Measurements from ENCODE around the gene SCIN. TPM values are rescaled to one million over a fixed set of nuclear protein-coding genes. Genes with fewer than 3 reads are reported as not detected.

Gene SCIN
- total RNA-seq, 1 donor from 2014 or later = 14.3 TPM

GRCh38 chr7:12633582-12633981 lies 63.1 kb downstream of the SCIN start:
- Histone ChIP-seq H3K36me3 (no peaks in the 10 kb centered on the region), H3K9me3 (no peaks in the 10 kb centered on the region), H3K4me1 (no peaks in the 10 kb centered on the region), H3K4me3 (no peak overlapping the region), H3K27me3 (no peaks in the 10 kb centered on the region), H3K27ac (no peak overlapping the region)
- ATAC-seq (no peak), DNase-seq (no peak)
- intact Hi-C loops (cut with DNase I) = no loop called here
- no peak for TF ChIP-seq CTCF (IDR thresholded peaks at IDR 0.05)

DNA sequence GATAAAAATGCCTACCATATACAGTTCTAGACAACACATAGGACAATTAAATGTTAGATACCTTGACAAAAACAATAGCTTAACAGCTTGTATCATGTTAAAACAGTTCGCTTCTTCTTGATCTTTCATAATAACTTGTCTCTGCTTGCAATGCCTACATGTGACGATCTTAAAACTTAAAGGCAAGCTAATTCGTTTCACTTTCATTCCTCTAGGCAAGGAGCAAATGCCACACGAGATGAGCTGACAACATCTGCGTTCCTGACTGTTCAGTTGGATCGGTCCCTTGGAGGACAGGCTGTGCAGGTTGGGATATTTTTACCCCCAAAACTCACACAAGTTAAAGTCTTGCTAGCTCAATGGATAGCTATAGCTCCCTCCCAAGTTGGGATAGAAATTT lies 65.3 kb downstream of the SCIN start:
- Histone ChIP-seq H3K36me3 (no peaks in the 10 kb centered on the region), H3K27ac (no peak overlapping the region), H3K9me3 (no peaks in the 10 kb centered on the region), H3K27me3 (no peaks in the 10 kb centered on the region), H3K4me1 (no peaks in the 10 kb centered on the region), H3K4me3 (peak overlapping the region; percentile 25)
- DNase-seq (no peak), ATAC-seq (peak; percentile 62)
- no peak for TF ChIP-seq CTCF (IDR thresholded peaks at IDR 0.05)
- intact Hi-C loops (cut with DNase I) = no loop called here

- intact Hi-C loops (cut with DNase I) = no loop called here
- TF ChIP-seq CTCF (IDR thresholded peaks at IDR 0.05) = no peak
- DNase-seq = no peak
- no peak overlapping the region for H3K27ac ChIP-seq
- ATAC-seq = no peak
- H3K9me3 ChIP-seq = no peaks in the 10 kb centered on the region
- H3K27me3 ChIP-seq = no peaks in the 10 kb centered on the region
- H3K4me1 ChIP-seq = no peaks in the 10 kb centered on the region
- H3K4me3 ChIP-seq = no peak overlapping the region
- no peaks in the 10 kb centered on the region for H3K36me3 ChIP-seq
Observed at GRCh38 chr7:12637328-12637727, 66.8 kb downstream of the SCIN start.

DNA sequence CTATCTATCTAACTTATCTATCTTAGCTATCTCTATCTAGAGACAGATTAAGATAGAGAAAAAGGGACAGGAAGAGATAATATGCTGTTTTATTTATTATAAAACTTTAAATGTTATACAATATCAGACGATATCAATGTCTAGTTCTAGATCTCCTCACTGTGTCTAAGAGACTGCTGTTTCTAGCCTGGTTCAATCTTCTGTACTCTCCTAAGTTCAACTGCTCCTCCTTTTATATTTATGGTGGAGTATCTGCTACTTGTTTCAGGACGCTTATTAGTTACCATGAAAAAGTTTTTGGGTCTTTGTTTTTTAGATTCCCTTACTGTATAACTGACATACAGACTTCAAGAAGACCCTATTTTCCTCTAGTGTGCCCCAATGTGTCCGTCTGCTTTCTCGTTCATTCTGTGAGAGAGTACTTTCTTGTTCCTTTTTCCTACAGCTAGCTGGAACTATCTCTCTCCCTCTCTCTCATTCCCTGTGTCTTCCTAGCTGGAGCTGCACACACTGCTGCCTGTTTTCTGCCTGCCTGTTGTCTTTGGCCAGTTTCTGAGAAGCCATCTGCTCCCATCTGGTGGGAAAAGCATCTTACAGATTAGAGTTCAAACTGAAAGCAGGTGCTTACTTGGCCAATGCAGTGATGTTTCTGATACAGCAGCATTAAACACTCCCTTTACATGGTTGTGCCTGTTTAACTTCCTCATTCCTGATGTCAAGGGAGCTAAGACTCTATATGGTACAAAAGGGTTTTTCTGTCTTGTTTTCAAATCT lies 67.5 kb downstream of the SCIN start:
- H3K27ac ChIP-seq = no peak overlapping the region
- no peaks in the 10 kb centered on the region for H3K9me3 ChIP-seq
- DNase-seq = no peak
- no peak overlapping the region for H3K4me3 ChIP-seq
- no peaks in the 10 kb centered on the region for H3K4me1 ChIP-seq
- H3K27me3 ChIP-seq = no peaks in the 10 kb centered on the region
- peak; percentile 50 for ATAC-seq
- no peaks in the 10 kb centered on the region for H3K36me3 ChIP-seq
- TF ChIP-seq CTCF (IDR thresholded peaks at IDR 0.05) = no peak
- intact Hi-C loops (cut with DNase I) = no loop called here

DNA sequence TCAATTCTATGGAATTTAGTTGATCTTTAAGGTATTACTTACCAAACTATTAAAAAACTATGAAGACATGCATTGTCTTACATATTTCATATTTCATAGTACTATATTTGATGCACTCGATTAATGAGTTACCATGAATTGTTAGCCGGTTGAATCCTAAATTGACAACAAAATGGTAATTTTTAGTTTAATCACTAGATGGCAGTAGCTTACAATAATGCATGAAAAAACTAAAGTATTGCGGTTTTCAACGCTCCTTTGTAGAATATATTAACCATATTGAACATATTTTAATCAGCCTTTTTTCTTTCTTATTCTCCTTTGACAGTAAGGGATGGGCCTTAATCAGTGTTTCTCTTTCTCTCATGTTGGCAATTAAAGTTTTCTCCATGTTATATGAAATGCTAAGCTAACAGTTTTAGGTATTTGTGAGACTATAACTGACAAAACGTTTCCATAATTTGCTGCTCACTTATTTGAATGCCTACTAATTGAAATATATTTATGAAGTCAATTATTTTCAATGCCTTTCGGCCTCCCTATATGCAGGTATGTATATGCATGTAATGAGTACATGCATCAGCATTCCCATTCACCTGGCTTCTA lies 68.4 kb downstream of the SCIN start:
- intact Hi-C loops (cut with DNase I) = no loop called here
- Histone ChIP-seq H3K27me3 (no peaks in the 10 kb centered on the region), H3K36me3 (no peaks in the 10 kb centered on the region), H3K4me1 (no peaks in the 10 kb centered on the region), H3K27ac (no peak overlapping the region), H3K4me3 (no peak overlapping the region), H3K9me3 (no peaks in the 10 kb centered on the region)
- peak; percentile 66 for TF ChIP-seq CTCF (IDR thresholded peaks at IDR 0.05)
- ATAC-seq (peak; percentile 62), DNase-seq (no peak)

All from upper lobe of right lung (tissue), 1 donor.